SK-N-SH (cell line): ENCODE results near the gene ZCCHC7. TPM values are rescaled to one million over a fixed set of nuclear protein-coding genes. Genes with fewer than 3 reads are reported as not detected.

ENCODE experiments used
- CTCF ChIA-PET: fragments of 300-600, 350-600 bp; formaldehyde crosslinking; extraction: SDS; loops from one replicate; lab custom pipeline; 2021; lab: Yijun Ruan, JAX
- POLR2A ChIA-PET: fragments of 350-600 bp; sonication (Branson Sonifier 250); formaldehyde crosslinking; extraction: SDS; loops from one replicate; lab custom pipeline; 2020; ENCODE audit warnings: antibody characterized with exemption, inconsistent platforms; lab: Yijun Ruan, JAX
- DNase-seq: peaks from one replicate; pipeline ENCODE4 v3.0.0; 2012
- H2AFZ ChIP-seq: fragments of 200-600 bp; sonication (generic); 2 replicates; pipeline ENCODE4 v1.8.1; 2016; ENCODE audit warnings: antibody characterized with exemption, mild to moderate bottlenecking, low read depth
- H3F3A ChIP-seq: fragments of 200-600 bp; sonication (generic); replicated peaks from 2 replicates; pipeline ENCODE3; 2016; ENCODE audit warnings: antibody characterized with exemption, mild to moderate bottlenecking; ENCODE audit not compliant: insufficient read depth
- H3K27ac ChIP-seq, 2 experiments: fragments of 200-500 bp in 1 of 2; fragments of 200-600 bp in 1 of 2; sonication (Bioruptor generic) in 1 of 2; sonication (generic), shearing (Covaris generic) in 1 of 2; 2 replicates each; pipeline versions ENCODE4 v1.5.1 to v1.6.1; 2014 to 2016; ENCODE audit warnings: low read depth in 2 of 2, inconsistent platforms in 1 of 2, low read length in 1 of 2, mild to moderate bottlenecking in 1 of 2, mixed read lengths in 1 of 2
- H3K27me3 ChIP-seq: fragments of 200-600 bp; sonication (generic), shearing (Covaris generic); 2 replicates; pipeline ENCODE4 v1.6.1; 2016; ENCODE audit warnings: mixed run types; ENCODE audit not compliant: insufficient read depth
- H3K36me3 ChIP-seq, 2 experiments: fragments of 200-500 bp in 1 of 2; fragments of 200-600 bp in 1 of 2; sonication (Bioruptor generic) in 1 of 2; sonication (generic) in 1 of 2; replicated peaks in 1 of 2; 2 replicates each; pipeline versions ENCODE3 to v1.5.1; 2014 to 2016; ENCODE audit warnings: low read length in 1 of 2, mild to moderate bottlenecking in 1 of 2; ENCODE audit not compliant: insufficient read depth in 2 of 2, control insufficient read depth in 1 of 2
- H3K4me1 ChIP-seq, 2 experiments: fragments of 200-500 bp in 1 of 2; fragments of 200-600 bp in 1 of 2; sonication (Bioruptor generic) in 1 of 2; sonication (generic), shearing (Covaris generic) in 1 of 2; 2 replicates each; pipeline versions ENCODE4 v1.5.1 to v1.6.1; 2014 to 2016; ENCODE audit warnings: low read depth in 1 of 2, low read length in 1 of 2, mixed run types in 1 of 2; ENCODE audit not compliant: insufficient read depth in 2 of 2, control insufficient read depth in 1 of 2
- H3K4me2 ChIP-seq: fragments of 200-600 bp; sonication (generic), shearing (Covaris generic); 2 replicates; pipeline ENCODE4 v1.6.1; 2017; ENCODE audit warnings: mixed run types
- H3K4me3 ChIP-seq, 2 experiments: fragments of 200-500 bp in 1 of 2; fragments of 200-600 bp in 1 of 2; sonication (Bioruptor generic) in 1 of 2; sonication (generic), shearing (Covaris generic) in 1 of 2; 2 replicates each; pipeline versions ENCODE4 v1.5.1 to v1.8.1; 2014 to 2016; ENCODE audit warnings: low read depth in 2 of 2, inconsistent platforms in 1 of 2, low read length in 1 of 2, mild to moderate bottlenecking in 1 of 2, mixed read lengths in 1 of 2, moderate library complexity in 1 of 2
- H3K79me2 ChIP-seq: fragments of 200-600 bp; sonication (generic); 2 replicates; pipeline ENCODE4 v1.8.1; 2017; ENCODE audit warnings: mild to moderate bottlenecking; ENCODE audit not compliant: insufficient read depth
- H3K9ac ChIP-seq: fragments of 200-600 bp; sonication (generic); 2 replicates; pipeline ENCODE4 v1.6.1; 2017; ENCODE audit warnings: mixed run types
- H3K9me2 ChIP-seq: fragments of 200-600 bp; sonication (generic); 2 replicates; pipeline ENCODE4 v1.6.1; 2017; ENCODE audit warnings: mixed run types
- H3K9me3 ChIP-seq: fragments of 200-600 bp; sonication (generic); 2 replicates; pipeline ENCODE4 v1.6.1; 2017; ENCODE audit warnings: mixed run types, mild to moderate bottlenecking, moderate library complexity
- H4K20me1 ChIP-seq: fragments of 200-600 bp; sonication (generic); 2 replicates; pipeline ENCODE4 v1.6.1; 2017; ENCODE audit warnings: mild to moderate bottlenecking, mixed run types; ENCODE audit not compliant: insufficient read depth
- CHD2 ChIP-seq: fragments of 150-350 bp; IDR thresholded peaks from 2 replicates; pipeline ENCODE4 v1.6.1; 2018; ENCODE audit warnings: low read length; ENCODE audit not compliant: partially characterized antibody
- EP300 ChIP-seq, 2 experiments: IDR thresholded peaks; 2 replicates each; pipeline versions ENCODE4 v1.4.0 to v1.6.1; 2012; ENCODE audit warnings: borderline replicate concordance in 1 of 2, low read depth in 1 of 2, low read length in 1 of 2
- FOXJ3 ChIP-seq: sonication (generic); formaldehyde crosslinking; IDR thresholded peaks from 2 replicates; pipeline ENCODE4 v1.5.1; 2020; ENCODE audit warnings: mild to moderate bottlenecking, missing genetic modification reagents
- FOXM1 ChIP-seq: IDR thresholded peaks from 2 replicates; pipeline ENCODE4 v1.4.0; 2012; ENCODE audit warnings: low read depth, mild to moderate bottlenecking
- GABPA ChIP-seq: IDR thresholded peaks from 2 replicates; pipeline ENCODE4 v1.4.0; 2012; ENCODE audit warnings: low read depth, mild to moderate bottlenecking
- MAX ChIP-seq: IDR thresholded peaks from 2 replicates; pipeline ENCODE4 v1.4.0; 2012; ENCODE audit warnings: low read depth
- MXI1 ChIP-seq: IDR thresholded peaks from 2 replicates; pipeline ENCODE4 v1.6.1; 2012; ENCODE audit warnings: mild to moderate bottlenecking, low read depth, low read length, improper control_type of control experiment
- RCOR1 ChIP-seq: fragments of 150-350 bp; IDR thresholded peaks from 2 replicates; pipeline ENCODE4 v1.6.1; 2017; ENCODE audit warnings: antibody characterized with exemption, low read length
- RFX5 ChIP-seq: IDR thresholded peaks from 2 replicates; pipeline ENCODE4 v1.6.1; 2012; ENCODE audit warnings: mild to moderate bottlenecking, improper control_type of control experiment, low read length
- SMC3 ChIP-seq: IDR thresholded peaks from 2 replicates; pipeline ENCODE4 v1.6.1; 2012; ENCODE audit warnings: low read depth, low read length, improper control_type of control experiment
- TAF1 ChIP-seq: IDR thresholded peaks from 2 replicates; pipeline ENCODE4 v1.6.1; 2012; ENCODE audit warnings: low read depth, mild to moderate bottlenecking, low read length, moderate library complexity, borderline replicate concordance
- WGBS: methylation state at CpG from one replicate; pipeline ENCODE4 v1.1.6; 2017; ENCODE audit warnings: low lambda C conversion rate; 5-methylcytosine and 5-hydroxymethylcytosine counted together
- polyA plus RNA-seq, 3 experiments: library from polyadenylated mRNA; depleted of rRNA; stranded (reverse); fragments of >200 nt; gene quantifications; 2 replicates each; pipeline ENCODE4 v1.2.3, GENCODE V29; 2012
- TF ChIP-seq, protein P1 (sequence below): fragments of 200-600 bp; sonication (generic); IDR thresholded peaks from 2 replicates; pipeline ENCODE4 v1.6.1; 2017; ENCODE audit warnings: antibody characterized with exemption, mild to moderate bottlenecking, moderate library complexity

ZCCHC7 gene
- polyA plus RNA-seq, 1 of the 3 experiments (the other 2 are of a cell fraction), result 12.6 TPM

DNA sequence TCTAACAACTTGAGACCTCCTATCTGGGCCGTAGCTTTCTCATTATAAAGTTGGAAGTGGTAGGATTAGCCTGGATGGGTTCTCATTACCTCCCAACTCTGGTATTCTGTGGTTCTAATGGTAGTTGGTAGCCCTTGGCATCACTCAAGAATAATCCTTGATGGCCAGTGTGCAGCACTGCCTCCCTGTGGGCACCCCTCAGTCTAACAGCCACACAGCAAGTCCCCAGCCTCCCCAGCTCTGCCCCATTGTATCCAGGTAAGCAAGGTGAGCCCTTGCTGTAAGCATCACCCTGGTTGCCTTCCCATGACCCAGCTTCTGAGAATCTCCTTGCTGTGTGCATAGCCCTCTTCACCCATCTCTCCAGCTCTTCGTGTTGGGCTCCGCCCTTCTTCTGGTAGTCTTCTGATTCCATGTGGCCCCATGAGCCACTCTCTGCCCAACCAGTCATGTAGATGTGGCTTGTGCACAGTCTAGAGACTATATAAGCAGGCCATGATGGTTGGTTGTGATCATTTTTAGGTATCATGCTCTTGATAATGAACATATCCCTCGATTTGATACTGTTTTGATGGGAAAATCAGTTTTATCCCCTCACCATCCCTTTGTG lies 244.5 kb downstream of the ZCCHC7 start:
- H2AFZ ChIP-seq, result no peak overlapping the region
- ChIA-PET CTCF (interaction anchor here (1.0 to 1.9 kb wide), 3 partner anchors 10 to 491 kb away, joined by 3 to 6 read pairs (median 4); no protein-coding TSS in a partner anchor), POLR2A (no interaction called here)
- no peak overlapping the region for H3K27ac ChIP-seq
- no peaks in the 10 kb centered on the region for H3K27me3 ChIP-seq
- no peak overlapping the region for H3K4me2 ChIP-seq
- H3K36me3 ChIP-seq, result no peaks in the 10 kb centered on the region
- no peaks in the 10 kb centered on the region for H3K4me1 ChIP-seq
- H3K9ac ChIP-seq, result no peak overlapping the region
- no peak for TF ChIP-seq FOXJ3 (CRISPR knock-in tag)
- TF ChIP-seq, protein P1, sequence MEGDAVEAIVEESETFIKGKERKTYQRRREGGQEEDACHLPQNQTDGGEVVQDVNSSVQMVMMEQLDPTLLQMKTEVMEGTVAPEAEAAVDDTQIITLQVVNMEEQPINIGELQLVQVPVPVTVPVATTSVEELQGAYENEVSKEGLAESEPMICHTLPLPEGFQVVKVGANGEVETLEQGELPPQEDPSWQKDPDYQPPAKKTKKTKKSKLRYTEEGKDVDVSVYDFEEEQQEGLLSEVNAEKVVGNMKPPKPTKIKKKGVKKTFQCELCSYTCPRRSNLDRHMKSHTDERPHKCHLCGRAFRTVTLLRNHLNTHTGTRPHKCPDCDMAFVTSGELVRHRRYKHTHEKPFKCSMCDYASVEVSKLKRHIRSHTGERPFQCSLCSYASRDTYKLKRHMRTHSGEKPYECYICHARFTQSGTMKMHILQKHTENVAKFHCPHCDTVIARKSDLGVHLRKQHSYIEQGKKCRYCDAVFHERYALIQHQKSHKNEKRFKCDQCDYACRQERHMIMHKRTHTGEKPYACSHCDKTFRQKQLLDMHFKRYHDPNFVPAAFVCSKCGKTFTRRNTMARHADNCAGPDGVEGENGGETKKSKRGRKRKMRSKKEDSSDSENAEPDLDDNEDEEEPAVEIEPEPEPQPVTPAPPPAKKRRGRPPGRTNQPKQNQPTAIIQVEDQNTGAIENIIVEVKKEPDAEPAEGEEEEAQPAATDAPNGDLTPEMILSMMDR, result peak; percentile 36; the same call in 1 of the 2 replicates
- no peaks in the 10 kb centered on the region for H3F3A ChIP-seq
- no peaks in the 10 kb centered on the region for H4K20me1 ChIP-seq
- no peaks in the 10 kb centered on the region for H3K9me3 ChIP-seq
- no peak for DNase-seq
- H3K9me2 ChIP-seq, result no peaks in the 10 kb centered on the region
- H3K79me2 ChIP-seq, result no peaks in the 10 kb centered on the region
- 97% methylated on average over 4 of the region's 4 CpGs for WGBS
- H3K4me3 ChIP-seq, result no peak overlapping the region

GRCh38 chr9:37369671-37370070 lies 249.3 kb downstream of the ZCCHC7 start:
- no peaks in the 10 kb centered on the region for H3K79me2 ChIP-seq
- TF ChIP-seq MAX (no peak), RCOR1 (no peak), MXI1 (no peak), EP300 (IDR thresholded peaks at IDR 0.05; ENCODE audit: borderline replicate concordance in 1 of 2, low read depth in 1 of 2, low read length in 1 of 2) (no peak), RFX5 (no peak)
- H3K9me2 ChIP-seq, result no peaks in the 10 kb centered on the region
- no peak overlapping the region for H3K27ac ChIP-seq
- ChIA-PET POLR2A (no interaction called here), CTCF (no interaction called here)
- H3F3A ChIP-seq, result no peaks in the 10 kb centered on the region
- WGBS, result 85% methylated on average over 5 of the region's 5 CpGs
- no peak overlapping the region for H3K4me2 ChIP-seq
- H3K4me3 ChIP-seq, result no peak overlapping the region
- no peak overlapping the region for H3K9ac ChIP-seq
- H3K27me3 ChIP-seq, result no peaks in the 10 kb centered on the region
- H3K9me3 ChIP-seq, result no peaks in the 10 kb centered on the region
- H3K4me1 ChIP-seq, result no peaks in the 10 kb centered on the region
- no peaks in the 10 kb centered on the region for H4K20me1 ChIP-seq
- DNase-seq, result no peak
- no peak overlapping the region for H2AFZ ChIP-seq
- H3K36me3 ChIP-seq, result no peaks in the 10 kb centered on the region

- WGBS, result 80% methylated on average over 6 of the region's 6 CpGs
- POLR2A ChIA-PET, result no interaction called here
- CTCF ChIA-PET, result no interaction called here
Measured at GRCh38 chr9:37370282-37370681, 249.9 kb downstream of the ZCCHC7 start.

More at GRCh38 chr9:37370282-37370681, 249.9 kb downstream of the ZCCHC7 start:
- Histone ChIP-seq H3K9me2 (no peaks in the 10 kb centered on the region), H3K9ac (no peak overlapping the region), H2AFZ (no peak overlapping the region), H3K4me1 (no peaks in the 10 kb centered on the region), H3K79me2 (no peaks in the 10 kb centered on the region), H3K4me3 (no peak overlapping the region), H3K9me3 (no peaks in the 10 kb centered on the region), H3K27me3 (no peaks in the 10 kb centered on the region), H3F3A (no peaks in the 10 kb centered on the region), H3K27ac (no peak overlapping the region), H4K20me1 (no peaks in the 10 kb centered on the region), H3K36me3 (no peaks in the 10 kb centered on the region), H3K4me2 (no peak overlapping the region)
- TF ChIP-seq RFX5 (no peak), TAF1 (no peak), FOXM1 (no peak), GABPA (no peak), CHD2 (no peak), SMC3 (no peak)
- DNase-seq, result no peak
